Stimulated activated CD4-positive, alpha-beta T cell treated with anti-CD3 and anti-CD28 coated beads, Interleukin-2, amount 100 ng/mL, for 48 hours (primary cell): Measurements from ENCODE around the gene CLEC4D.
"Not testable (repeated sequence)": the region's sequence is repeated elsewhere in the genome, so short reads cannot be mapped to it uniquely, and the experiment has no call there.

ENCODE experiments used
- DNase-seq, 2 donors: peaks; one replicate each; pipeline ENCODE4 v3.0.0-alpha.2; 2020

The CLEC4D gene

GRCh38 chr12:8513256-8513655 lies at the start of gene CLEC4D:
Gene CLEC4D, plus strand, starts transcription at chr12:8513503. Its CDS starts 230 bp downstream, at chr12:8513733.
- DNase-seq = no peak

DNA sequence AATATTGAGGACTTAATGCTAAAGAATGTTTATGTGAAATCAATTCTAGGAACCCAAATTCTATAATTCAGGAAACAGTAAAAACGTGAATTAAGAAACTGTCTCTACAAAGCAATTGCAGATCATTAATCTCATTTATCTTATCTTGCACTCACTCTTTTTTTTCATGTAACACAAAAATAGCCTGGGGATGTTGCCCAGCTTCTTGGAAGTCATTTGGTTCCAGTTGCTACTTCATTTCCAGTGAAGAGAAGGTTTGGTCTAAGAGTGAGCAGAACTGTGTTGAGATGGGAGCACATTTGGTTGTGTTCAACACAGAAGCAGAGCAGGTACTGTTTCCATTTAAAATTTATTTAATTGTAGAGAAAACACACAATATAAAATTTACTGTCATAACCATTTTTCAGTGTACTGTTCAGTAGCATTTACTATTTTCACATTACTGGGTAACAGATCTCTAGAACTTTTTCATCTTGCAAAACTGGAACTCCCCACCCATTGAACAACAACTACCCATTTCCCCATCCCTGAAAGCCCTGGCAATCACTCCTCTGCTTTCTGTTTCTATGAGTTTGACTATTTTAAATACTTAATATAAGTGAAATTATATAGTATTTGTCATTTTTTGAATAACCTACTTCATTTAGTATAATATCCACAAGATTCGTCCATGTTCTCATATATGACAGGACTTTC lies 47.9 kb upstream of the CLEC4D start:
- DNase-seq = no peak

- DNase-seq = no peak
Measured at GRCh38 chr12:8466241-8466640, 47.1 kb upstream of the CLEC4D start.

DNA sequence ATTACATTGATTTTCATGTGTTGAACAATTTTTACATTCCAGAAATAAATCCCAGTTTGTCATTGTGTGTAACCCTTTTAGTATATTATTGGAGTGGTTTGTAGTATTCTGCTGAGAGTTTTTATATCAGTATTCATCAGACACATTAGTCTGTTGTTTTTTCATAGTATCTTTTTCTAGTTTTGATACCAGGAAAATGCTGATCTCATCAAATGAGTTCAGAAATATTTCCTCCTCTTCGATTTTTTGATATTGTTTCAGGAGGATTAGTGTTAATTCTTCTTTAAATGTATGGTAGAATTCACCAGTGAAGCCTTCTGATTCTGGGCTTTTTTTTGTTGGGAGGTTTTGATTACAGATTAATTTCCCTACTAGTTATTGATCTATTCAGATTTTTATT lies 42.2 kb upstream of the CLEC4D start:
- no peak for DNase-seq

- DNase-seq = no peak
Measured at GRCh38 chr12:8475508-8476203, 37.6 kb upstream of the CLEC4D start.

- DNase-seq = no peak
Measured at GRCh38 chr12:8482571-8483061, 30.7 kb upstream of the CLEC4D start.

- peak in 1 of 2 donors; percentile 1 for DNase-seq
Measured at GRCh38 chr12:8483079-8483478, 30.2 kb upstream of the CLEC4D start.

DNA sequence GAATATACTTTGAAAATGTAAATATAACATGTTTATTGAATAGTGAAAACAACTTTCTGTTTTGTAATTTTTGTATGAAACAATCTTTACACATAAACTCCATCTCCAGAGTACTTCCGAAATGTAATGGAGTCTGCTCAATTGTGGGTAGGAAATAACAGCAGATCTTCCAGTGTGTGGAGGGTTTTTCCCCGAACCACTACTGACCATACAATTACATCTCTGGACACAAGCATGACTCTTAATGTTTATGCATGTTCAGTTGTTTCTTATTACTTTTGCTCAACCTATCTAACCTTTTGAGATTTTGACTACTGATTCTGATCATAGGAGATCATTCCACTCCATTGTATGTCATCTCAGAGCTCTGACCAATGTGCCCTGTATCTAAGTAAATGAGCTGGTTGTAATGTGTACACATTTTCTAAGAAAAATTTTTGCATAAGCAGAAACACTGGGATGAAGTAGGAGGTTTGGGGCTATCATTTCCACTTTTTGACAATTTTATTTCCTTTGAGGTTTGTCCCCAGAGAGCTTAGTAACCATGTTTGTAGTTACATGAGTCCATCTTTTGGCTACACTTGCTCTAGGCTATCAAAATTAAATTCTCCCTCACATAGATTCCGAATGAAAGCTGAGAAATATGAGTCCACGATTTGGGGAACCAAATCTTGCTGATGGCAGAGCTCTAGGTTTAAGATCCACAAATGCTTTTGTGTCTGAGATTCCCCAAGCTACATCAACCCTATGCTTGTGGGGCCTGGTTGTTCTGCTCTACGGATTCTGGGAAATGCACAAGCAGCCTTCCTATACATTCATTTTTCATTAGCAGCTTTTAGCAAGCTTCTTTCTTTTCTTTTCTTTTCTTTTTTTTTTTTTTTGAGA lies 21.4 kb upstream of the CLEC4D start:
- no peak for DNase-seq

DNA sequence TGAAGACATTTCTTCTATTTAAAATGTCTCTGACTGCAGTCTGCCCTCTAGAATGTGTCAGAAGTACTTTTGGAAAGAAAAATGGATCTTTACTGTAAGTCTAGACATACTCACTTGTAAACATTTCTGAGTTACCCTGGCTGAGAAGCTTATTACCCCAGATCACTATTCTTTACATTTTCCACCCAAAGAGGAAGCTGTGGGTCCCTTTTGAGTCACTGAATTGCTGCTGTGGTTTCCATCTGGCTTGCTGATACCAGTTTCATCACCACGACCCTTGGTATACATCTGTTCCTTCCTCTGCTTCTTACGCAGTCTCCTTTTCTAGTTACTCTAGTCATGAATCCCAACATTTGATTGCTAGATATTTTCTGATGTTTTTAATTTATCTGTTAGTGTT lies 20.2 kb upstream of the CLEC4D start:
- peak; percentile 6 to 37 for DNase-seq

- not testable (repeated sequence) for DNase-seq
Measured at GRCh38 chr12:8495671-8496070, 17.6 kb upstream of the CLEC4D start.

GRCh38 chr12:8496074-8496473 lies 17.2 kb upstream of the CLEC4D start:
- DNase-seq = not testable (repeated sequence)

DNA sequence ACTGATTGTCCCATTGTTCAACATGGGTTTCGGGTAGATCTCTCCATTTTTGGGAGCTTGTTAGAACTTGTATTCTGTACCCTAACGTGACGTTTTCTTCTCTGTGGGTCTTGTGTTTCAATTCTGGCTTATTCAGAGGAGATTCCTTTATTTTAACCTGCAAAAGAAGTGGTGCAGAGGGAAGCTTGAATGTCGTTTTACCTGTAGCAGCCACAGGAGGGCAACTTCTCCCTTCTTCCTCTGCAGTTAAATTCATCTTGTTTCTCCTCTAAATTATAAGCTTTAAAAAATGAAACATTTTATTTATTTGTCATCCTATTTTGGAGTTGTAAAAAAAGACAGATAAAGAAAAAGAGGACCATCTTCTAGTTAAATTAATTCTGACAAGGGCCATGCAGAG lies 13.7 kb upstream of the CLEC4D start:
- no peak for DNase-seq

GRCh38 chr12:8501720-8502119 lies 11.6 kb upstream of the CLEC4D start:
- no peak for DNase-seq

GRCh38 chr12:8504351-8504750 lies 9.0 kb upstream of the CLEC4D start:
- DNase-seq = no peak

DNA sequence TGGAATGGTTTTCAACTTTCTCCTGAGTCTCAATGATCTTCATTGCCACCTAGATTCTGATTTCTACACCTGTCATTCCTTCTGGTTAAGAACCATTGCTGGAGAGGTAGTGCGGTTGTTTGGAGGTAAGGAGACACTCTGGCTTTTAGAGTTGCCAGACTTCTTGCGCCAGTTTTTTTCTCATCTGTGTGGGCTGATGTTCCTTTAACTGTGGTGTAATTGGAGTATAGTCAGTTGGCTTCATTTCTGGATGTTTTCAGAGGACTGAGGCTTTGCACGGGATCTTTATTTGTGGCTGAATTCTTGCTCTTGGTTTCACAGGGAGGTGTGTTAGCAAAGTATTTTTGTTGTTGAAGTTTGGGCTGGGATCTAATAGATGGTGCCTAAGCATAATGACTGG lies 5.7 kb upstream of the CLEC4D start:
- DNase-seq = no peak

DNA sequence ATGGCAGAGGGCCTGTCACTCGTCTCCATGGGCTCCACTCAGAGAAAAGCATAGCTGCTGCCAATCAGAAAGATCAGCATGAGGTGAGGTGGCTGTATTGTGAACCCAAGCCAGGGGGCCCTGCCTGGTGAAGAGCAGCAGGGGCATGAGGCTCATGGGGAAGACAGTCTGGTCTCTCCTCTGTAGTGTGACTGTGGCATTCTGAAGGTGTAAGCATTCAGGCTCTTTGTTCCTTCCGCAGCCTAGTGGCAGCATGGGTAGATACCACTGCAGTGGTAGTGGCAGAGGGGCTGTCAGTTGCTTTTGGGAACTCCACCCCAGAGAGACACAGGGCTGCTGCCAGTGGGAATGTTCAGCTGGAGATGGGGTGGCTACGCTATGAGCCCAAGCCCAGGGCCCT lies 5.1 kb upstream of the CLEC4D start:
- no peak for DNase-seq

GRCh38 chr12:8508910-8509841 lies 4.1 kb upstream of the CLEC4D start:
- no peak for DNase-seq

DNA sequence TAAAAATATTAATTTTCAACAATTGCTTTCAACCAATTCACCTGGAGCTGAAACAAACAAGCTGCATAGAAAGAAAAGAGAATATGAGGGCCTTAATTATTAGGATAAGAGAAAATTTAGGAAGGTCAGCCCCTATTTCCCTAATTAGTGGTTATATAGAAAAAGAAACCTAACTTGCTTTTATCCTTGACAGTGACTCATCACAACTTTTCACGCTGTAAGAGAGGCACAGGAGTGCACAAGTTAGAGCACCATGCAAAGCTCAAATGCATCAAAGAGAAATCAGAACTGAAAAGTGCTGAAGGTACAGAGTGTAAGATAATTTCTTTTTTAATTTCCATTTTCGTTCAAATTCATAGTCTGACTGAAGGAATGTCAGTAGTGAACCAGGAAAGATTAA lies 4.7 kb downstream of the CLEC4D start:
- DNase-seq = no peak

- DNase-seq = no peak
Measured at GRCh38 chr12:8519171-8519570, 5.9 kb downstream of the CLEC4D start.

GRCh38 chr12:8527250-8528130 lies 14.2 kb downstream of the CLEC4D start:
- no peak for DNase-seq

- no peak for DNase-seq
Measured at GRCh38 chr12:8532045-8532444, 18.7 kb downstream of the CLEC4D start.
